ENCODE measurements around the gene PAK4. TPM values are rescaled to one million over a fixed set of nuclear protein-coding genes. Genes with fewer than 3 reads are reported as not detected.

PAK4 gene
- total and polyA plus RNA-seq, 10 of the 15 experiments (the other 5 are each of a cell fraction or from before 2014, with no cell fraction given): 0.08 to 19.3 (median 5.9) TPM

DNA sequence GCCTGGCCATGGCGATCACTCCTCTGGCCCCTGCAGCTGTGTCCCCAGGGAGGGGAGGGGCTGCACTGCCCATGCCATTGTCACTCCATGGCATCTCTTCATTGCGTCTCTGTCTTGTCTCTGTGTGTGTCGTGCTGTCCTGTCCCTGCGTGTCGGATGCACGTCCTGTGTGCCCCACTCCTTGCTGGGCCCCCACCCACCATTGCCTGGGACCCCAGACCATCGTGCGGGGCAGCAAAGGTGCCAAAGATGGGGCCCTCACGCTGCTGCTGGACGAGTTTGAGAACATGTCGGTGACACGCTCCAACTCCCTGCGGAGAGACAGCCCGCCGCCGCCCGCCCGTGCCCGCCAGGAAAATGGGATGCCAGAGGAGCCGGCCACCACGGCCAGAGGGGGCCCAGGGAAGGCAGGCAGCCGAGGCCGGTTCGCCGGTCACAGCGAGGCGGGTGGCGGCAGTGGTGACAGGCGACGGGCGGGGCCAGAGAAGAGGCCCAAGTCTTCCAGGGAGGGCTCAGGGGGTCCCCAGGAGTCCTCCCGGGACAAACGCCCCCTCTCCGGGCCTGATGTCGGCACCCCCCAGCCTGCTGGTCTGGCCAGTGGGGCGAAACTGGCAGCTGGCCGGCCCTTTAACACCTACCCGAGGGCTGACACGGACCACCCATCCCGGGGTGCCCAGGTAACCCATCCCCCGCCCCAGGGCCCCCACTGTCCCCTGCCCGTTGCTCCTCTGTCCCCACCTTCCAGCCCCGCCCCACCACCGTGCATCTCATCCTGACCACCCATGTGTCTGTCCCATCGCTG lies 47.3 kb downstream of the PAK4 start:
- FAIRE-seq (no peak), ATAC-seq (no peak), DNase-seq (ENCODE audit: low read depth, low spot score) (no peak)
- Histone ChIP-seq H3K27me3 (replicated peaks in 1 of 2; ENCODE audit: control insufficient read depth in 2 of 2, insufficient read depth in 2 of 2, low read length in 1 of 2) (no peaks in the 10 kb centered on the region), H3K9me3 (replicated peaks; ENCODE audit: control insufficient read depth, insufficient read depth, low read length) (no peaks in the 10 kb centered on the region), H4K20me1 (ENCODE audit: control insufficient read depth, insufficient read depth) (no peaks in the 10 kb centered on the region), H3K9ac (ENCODE audit: control insufficient read depth, insufficient read depth, low read length) (no peak overlapping the region), H3K4me2 (ENCODE audit: control insufficient read depth, insufficient read depth) (no peak overlapping the region), H2AFZ (ENCODE audit: control insufficient read depth, low read depth, low read length) (no peak overlapping the region), H3K4me3 (no peak overlapping the region), H3K36me3 (ENCODE audit: control insufficient read depth in 2 of 2, insufficient read depth in 2 of 2, low read length in 1 of 2) (peaks cover 0 to 25% of the 10 kb centered on the region in 2 experiments; a peak in 2 of 4 replicates), H3K79me2 (ENCODE audit: control insufficient read depth, insufficient read depth, low read length) (no peaks in the 10 kb centered on the region), H3K27ac (ENCODE audit: control insufficient read depth, insufficient read depth) (no peak overlapping the region), H3K4me1 (ENCODE audit: control insufficient read depth, insufficient read depth, low read length) (no peaks in the 10 kb centered on the region)
- CTCF ChIA-PET: no interaction called here
- POLR2A ChIA-PET: no interaction called here
- RAD21 ChIA-PET (ENCODE audit: unreplicated experiment): no interaction called here
- intact Hi-C loops (cut with micrococcal nuclease; ENCODE audit: unreplicated experiment) (no loop called here), in situ Hi-C loops (cut with MboI) (no loop called here)
- SMC1A ChIA-PET (ENCODE audit: uncharacterized antibody, unreplicated experiment): no interaction called here
- 94% methylated on average over 35 of the region's 45 CpGs for WGBS (ENCODE audit: insufficient coverage, insufficient replicate concordance, low lambda C conversion rate, missing lambda C conversion rate)
- TF ChIP-seq TAF1 (IDR thresholded peaks at IDR 0.05; ENCODE audit: borderline replicate concordance, low read depth, low read length) (no peak), RUNX3 (IDR thresholded peaks at IDR 0.05; ENCODE audit: low read length) (no peak), JUNB (IDR thresholded peaks at IDR 0.05) (no peak), SUZ12 (IDR thresholded peaks at IDR 0.05; ENCODE audit: unreplicated experiment) (no peak), NBN (IDR thresholded peaks at IDR 0.05) (no peak), CBFB (IDR thresholded peaks at IDR 0.05; ENCODE audit: low read depth) (no peak), BHLHE40 (IDR thresholded peaks at IDR 0.05; ENCODE audit: borderline replicate concordance in 1 of 2, low read depth in 2 of 2, low read length in 1 of 2) (no peak), SREBF2 (IDR thresholded peaks at IDR 0.05; ENCODE audit: low read length) (no peak), GABPA (IDR thresholded peaks at IDR 0.05; ENCODE audit: low read depth) (no peak), PAX8 (IDR thresholded peaks at IDR 0.05) (no peak), ESRRA (IDR thresholded peaks at IDR 0.05; ENCODE audit: low read length) (no peak), RAD21 (IDR thresholded peaks at IDR 0.05; ENCODE audit: insufficient read depth, low read depth, low read length) (no peak)
- TF ChIP-seq, protein P1, sequence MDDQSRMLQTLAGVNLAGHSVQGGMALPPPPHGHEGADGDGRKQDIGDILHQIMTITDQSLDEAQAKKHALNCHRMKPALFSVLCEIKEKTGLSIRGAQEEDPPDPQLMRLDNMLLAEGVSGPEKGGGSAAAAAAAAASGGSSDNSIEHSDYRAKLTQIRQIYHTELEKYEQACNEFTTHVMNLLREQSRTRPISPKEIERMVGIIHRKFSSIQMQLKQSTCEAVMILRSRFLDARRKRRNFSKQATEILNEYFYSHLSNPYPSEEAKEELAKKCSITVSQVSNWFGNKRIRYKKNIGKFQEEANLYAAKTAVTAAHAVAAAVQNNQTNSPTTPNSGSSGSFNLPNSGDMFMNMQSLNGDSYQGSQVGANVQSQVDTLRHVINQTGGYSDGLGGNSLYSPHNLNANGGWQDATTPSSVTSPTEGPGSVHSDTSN (IDR thresholded peaks at IDR 0.05; ENCODE audit: insufficient replicate concordance, low read depth, low read length): no peak
- TF ChIP-seq, protein P2, sequence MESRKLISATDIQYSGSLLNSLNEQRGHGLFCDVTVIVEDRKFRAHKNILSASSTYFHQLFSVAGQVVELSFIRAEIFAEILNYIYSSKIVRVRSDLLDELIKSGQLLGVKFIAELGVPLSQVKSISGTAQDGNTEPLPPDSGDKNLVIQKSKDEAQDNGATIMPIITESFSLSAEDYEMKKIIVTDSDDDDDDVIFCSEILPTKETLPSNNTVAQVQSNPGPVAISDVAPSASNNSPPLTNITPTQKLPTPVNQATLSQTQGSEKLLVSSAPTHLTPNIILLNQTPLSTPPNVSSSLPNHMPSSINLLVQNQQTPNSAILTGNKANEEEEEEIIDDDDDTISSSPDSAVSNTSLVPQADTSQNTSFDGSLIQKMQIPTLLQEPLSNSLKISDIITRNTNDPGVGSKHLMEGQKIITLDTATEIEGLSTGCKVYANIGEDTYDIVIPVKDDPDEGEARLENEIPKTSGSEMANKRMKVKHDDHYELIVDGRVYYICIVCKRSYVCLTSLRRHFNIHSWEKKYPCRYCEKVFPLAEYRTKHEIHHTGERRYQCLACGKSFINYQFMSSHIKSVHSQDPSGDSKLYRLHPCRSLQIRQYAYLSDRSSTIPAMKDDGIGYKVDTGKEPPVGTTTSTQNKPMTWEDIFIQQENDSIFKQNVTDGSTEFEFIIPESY (IDR thresholded peaks at IDR 0.05): no peak
- BruUV-seq (replicated peaks): no TSS peak
